HCT116 (cell line): ENCODE results near the gene VSX1.

ENCODE experiments used
- CEBPB ChIP-seq: IDR thresholded peaks from 2 replicates; pipeline ENCODE4 v1.6.1; 2012; ENCODE audit warnings: low read depth
- EZH2 ChIP-seq: fragments of 200-600 bp; sonication (generic); IDR thresholded peaks from 2 replicates; pipeline ENCODE4 v1.6.1; 2017; ENCODE audit warnings: antibody characterized with exemption, mixed run types
- EZH2phosphoT487 ChIP-seq: fragments of 200-600 bp; IDR thresholded peaks from 2 replicates; pipeline ENCODE4 v1.6.1; 2018; ENCODE audit warnings: antibody characterized with exemption, borderline replicate concordance
- FOSL1 ChIP-seq: IDR thresholded peaks from 2 replicates; pipeline ENCODE4 v1.6.1; 2012; ENCODE audit warnings: low read depth
- POLR2A ChIP-seq: IDR thresholded peaks from 2 replicates; pipeline ENCODE4 v1.7.0; 2011; ENCODE audit warnings: borderline replicate concordance; ENCODE audit not compliant: insufficient read depth, insufficient read length; ENCODE audit errors: extremely low read depth
- POLR2AphosphoS5 ChIP-seq: IDR thresholded peaks from 2 replicates; pipeline ENCODE4 v1.6.1; 2011; ENCODE audit warnings: mild to moderate bottlenecking, low read depth, low read length, moderate library complexity
- SIN3A ChIP-seq: IDR thresholded peaks from 2 replicates; pipeline ENCODE4 v1.6.1; 2012; ENCODE audit warnings: low read depth
- SRF ChIP-seq: IDR thresholded peaks from 2 replicates; pipeline ENCODE4 v1.6.1; 2012; ENCODE audit warnings: low read depth
- YY1 ChIP-seq: IDR thresholded peaks from 2 replicates; pipeline ENCODE4 v1.6.1; 2011; ENCODE audit warnings: low read length, low read depth, moderate library complexity, mild to moderate bottlenecking; ENCODE audit not compliant: insufficient replicate concordance; ENCODE audit errors: extremely low read depth
- TF ChIP-seq, protein P1 (sequence below): IDR thresholded peaks from 2 replicates; pipeline ENCODE4 v1.6.1; 2012
- TF ChIP-seq, protein P2 (sequence below), 3 experiments: fragments of 200-600 bp in 1 of 3; sonication (generic) in 1 of 3; IDR thresholded peaks in 2 of 3; conservative IDR thresholded peaks in 1 of 3; 2 replicates each; pipeline ENCODE4 v1.5.1; 2012 to 2017; ENCODE audit warnings: low read depth in 2 of 3, low read length in 2 of 3, antibody characterized with exemption in 1 of 3, borderline replicate concordance in 1 of 3, control low read depth in 1 of 3, mild to moderate bottlenecking in 1 of 3, mixed read lengths in 1 of 3, mixed run types in 1 of 3, moderate library complexity in 1 of 3; ENCODE audit not compliant: insufficient read depth in 1 of 3
- TF ChIP-seq, protein P3 (sequence below): IDR thresholded peaks from 2 replicates; pipeline ENCODE4 v1.6.1; 2011; ENCODE audit warnings: mild to moderate bottlenecking, low read length, moderate library complexity; ENCODE audit not compliant: insufficient replicate concordance; ENCODE audit errors: extremely low read depth

DNA sequence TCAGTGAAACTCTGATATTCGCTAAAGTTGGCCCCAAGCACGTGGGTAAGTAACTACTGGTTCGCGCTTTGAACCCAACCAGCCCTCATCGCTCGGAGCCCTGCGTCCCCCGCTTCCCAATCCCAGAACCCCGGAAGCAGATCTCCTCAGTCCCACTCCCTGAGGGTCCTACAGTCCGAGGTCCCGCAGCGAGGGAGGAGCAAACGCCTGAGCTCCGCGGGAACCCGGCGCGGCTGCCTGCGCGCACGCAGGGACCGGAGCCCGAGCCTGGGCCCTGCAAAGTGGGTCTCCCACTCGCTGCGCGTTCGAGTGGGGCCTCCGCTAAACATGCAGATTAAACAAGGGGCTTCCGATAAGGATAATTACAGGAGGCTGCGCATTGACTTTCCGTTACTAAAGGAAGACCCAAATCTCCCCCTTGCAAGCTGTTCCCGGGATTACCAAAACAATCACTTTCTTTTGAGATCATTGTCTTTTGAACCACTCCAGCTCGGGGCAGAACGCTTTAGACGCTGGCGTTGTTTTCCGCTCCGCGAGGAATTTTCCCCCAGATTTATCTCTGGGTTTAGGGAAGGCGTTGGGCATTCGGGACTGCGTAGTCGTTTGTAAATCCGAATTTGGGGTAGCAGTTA is 1.3 kb upstream of the VSX1 start:
- TF ChIP-seq, protein P1, sequence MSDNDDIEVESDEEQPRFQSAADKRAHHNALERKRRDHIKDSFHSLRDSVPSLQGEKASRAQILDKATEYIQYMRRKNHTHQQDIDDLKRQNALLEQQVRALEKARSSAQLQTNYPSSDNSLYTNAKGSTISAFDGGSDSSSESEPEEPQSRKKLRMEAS = no peak
- no peak for TF ChIP-seq CEBPB
- TF ChIP-seq, protein P2, sequence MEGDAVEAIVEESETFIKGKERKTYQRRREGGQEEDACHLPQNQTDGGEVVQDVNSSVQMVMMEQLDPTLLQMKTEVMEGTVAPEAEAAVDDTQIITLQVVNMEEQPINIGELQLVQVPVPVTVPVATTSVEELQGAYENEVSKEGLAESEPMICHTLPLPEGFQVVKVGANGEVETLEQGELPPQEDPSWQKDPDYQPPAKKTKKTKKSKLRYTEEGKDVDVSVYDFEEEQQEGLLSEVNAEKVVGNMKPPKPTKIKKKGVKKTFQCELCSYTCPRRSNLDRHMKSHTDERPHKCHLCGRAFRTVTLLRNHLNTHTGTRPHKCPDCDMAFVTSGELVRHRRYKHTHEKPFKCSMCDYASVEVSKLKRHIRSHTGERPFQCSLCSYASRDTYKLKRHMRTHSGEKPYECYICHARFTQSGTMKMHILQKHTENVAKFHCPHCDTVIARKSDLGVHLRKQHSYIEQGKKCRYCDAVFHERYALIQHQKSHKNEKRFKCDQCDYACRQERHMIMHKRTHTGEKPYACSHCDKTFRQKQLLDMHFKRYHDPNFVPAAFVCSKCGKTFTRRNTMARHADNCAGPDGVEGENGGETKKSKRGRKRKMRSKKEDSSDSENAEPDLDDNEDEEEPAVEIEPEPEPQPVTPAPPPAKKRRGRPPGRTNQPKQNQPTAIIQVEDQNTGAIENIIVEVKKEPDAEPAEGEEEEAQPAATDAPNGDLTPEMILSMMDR (IDR thresholded peaks at IDR 0.05 in 2 of 3, conservative IDR thresholded peaks at IDR 0.05 in 1 of 3; ENCODE audit: borderline replicate concordance in 1 of 3, insufficient read depth in 1 of 3, low read depth in 2 of 3, low read length in 2 of 3) = no peak
- TF ChIP-seq EZH2phosphoT487 = no peak
- TF ChIP-seq POLR2AphosphoS5 = no peak
- no peak for TF ChIP-seq YY1
- TF ChIP-seq, protein P3, sequence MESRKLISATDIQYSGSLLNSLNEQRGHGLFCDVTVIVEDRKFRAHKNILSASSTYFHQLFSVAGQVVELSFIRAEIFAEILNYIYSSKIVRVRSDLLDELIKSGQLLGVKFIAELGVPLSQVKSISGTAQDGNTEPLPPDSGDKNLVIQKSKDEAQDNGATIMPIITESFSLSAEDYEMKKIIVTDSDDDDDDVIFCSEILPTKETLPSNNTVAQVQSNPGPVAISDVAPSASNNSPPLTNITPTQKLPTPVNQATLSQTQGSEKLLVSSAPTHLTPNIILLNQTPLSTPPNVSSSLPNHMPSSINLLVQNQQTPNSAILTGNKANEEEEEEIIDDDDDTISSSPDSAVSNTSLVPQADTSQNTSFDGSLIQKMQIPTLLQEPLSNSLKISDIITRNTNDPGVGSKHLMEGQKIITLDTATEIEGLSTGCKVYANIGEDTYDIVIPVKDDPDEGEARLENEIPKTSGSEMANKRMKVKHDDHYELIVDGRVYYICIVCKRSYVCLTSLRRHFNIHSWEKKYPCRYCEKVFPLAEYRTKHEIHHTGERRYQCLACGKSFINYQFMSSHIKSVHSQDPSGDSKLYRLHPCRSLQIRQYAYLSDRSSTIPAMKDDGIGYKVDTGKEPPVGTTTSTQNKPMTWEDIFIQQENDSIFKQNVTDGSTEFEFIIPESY = no peak
- TF ChIP-seq POLR2A = no peak
- no peak for TF ChIP-seq SIN3A
- no peak for TF ChIP-seq FOSL1
- TF ChIP-seq EZH2 = no peak
- no peak for TF ChIP-seq SRF
